Measurements from ENCODE around the gene DCN.

The DCN gene

GRCh38 chr12:91106283-91106682 lies 76.3 kb downstream of the DCN start:
- H3K4me3 ChIP-seq (ENCODE audit: insufficient read depth, low read depth, low read length, poor library complexity, severe bottlenecking) = no peak overlapping the region
- H3K27ac ChIP-seq (ENCODE audit: insufficient read depth, low read length, poor library complexity, severe bottlenecking) = no peak overlapping the region
- H3K27me3 ChIP-seq (replicated peaks; ENCODE audit: control insufficient read depth, insufficient read depth, low read length, poor library complexity, severe bottlenecking) = no peaks in the 10 kb centered on the region
- no peak for DNase-seq
- H3K36me3 ChIP-seq (ENCODE audit: control insufficient read depth, insufficient read depth, low read length) = no peaks in the 10 kb centered on the region
- H3K4me1 ChIP-seq (ENCODE audit: control insufficient read depth, insufficient read depth, low read length, poor library complexity, severe bottlenecking) = no peaks in the 10 kb centered on the region
- no peaks in the 10 kb centered on the region for H3K9me3 ChIP-seq (ENCODE audit: control insufficient read depth, low read length)

- Histone ChIP-seq H3K27me3 (replicated peaks; ENCODE audit: control insufficient read depth, insufficient read depth, low read length, poor library complexity, severe bottlenecking) (no peaks in the 10 kb centered on the region), H3K9me3 (ENCODE audit: control insufficient read depth, low read length) (no peaks in the 10 kb centered on the region), H3K27ac (ENCODE audit: insufficient read depth, low read length, poor library complexity, severe bottlenecking) (no peak overlapping the region), H3K36me3 (ENCODE audit: control insufficient read depth, insufficient read depth, low read length) (no peaks in the 10 kb centered on the region), H3K4me3 (ENCODE audit: insufficient read depth, low read depth, low read length, poor library complexity, severe bottlenecking) (no peak overlapping the region), H3K4me1 (ENCODE audit: control insufficient read depth, insufficient read depth, low read length, poor library complexity, severe bottlenecking) (no peaks in the 10 kb centered on the region)
- DNase-seq = no peak
Observed at GRCh38 chr12:91105807-91106206, 76.8 kb downstream of the DCN start.

GRCh38 chr12:91104812-91105466 lies 77.7 kb downstream of the DCN start:
- no peak overlapping the region for H3K27ac ChIP-seq (ENCODE audit: insufficient read depth, low read length, poor library complexity, severe bottlenecking)
- no peaks in the 10 kb centered on the region for H3K9me3 ChIP-seq (ENCODE audit: control insufficient read depth, low read length)
- no peaks in the 10 kb centered on the region for H3K4me1 ChIP-seq (ENCODE audit: control insufficient read depth, insufficient read depth, low read length, poor library complexity, severe bottlenecking)
- DNase-seq = no peak
- H3K36me3 ChIP-seq (ENCODE audit: control insufficient read depth, insufficient read depth, low read length) = no peaks in the 10 kb centered on the region
- no peak overlapping the region for H3K4me3 ChIP-seq (ENCODE audit: insufficient read depth, low read depth, low read length, poor library complexity, severe bottlenecking)
- H3K27me3 ChIP-seq (replicated peaks; ENCODE audit: control insufficient read depth, insufficient read depth, low read length, poor library complexity, severe bottlenecking) = no peaks in the 10 kb centered on the region

- H3K9me3 ChIP-seq (ENCODE audit: control insufficient read depth, low read length) = no peaks in the 10 kb centered on the region
- DNase-seq = no peak
- H3K27me3 ChIP-seq (replicated peaks; ENCODE audit: control insufficient read depth, insufficient read depth, low read length, poor library complexity, severe bottlenecking) = no peaks in the 10 kb centered on the region
- no peak overlapping the region for H3K27ac ChIP-seq (ENCODE audit: insufficient read depth, low read length, poor library complexity, severe bottlenecking)
- H3K36me3 ChIP-seq (ENCODE audit: control insufficient read depth, insufficient read depth, low read length) = no peaks in the 10 kb centered on the region
- no peak overlapping the region for H3K4me3 ChIP-seq (ENCODE audit: insufficient read depth, low read depth, low read length, poor library complexity, severe bottlenecking)
- no peaks in the 10 kb centered on the region for H3K4me1 ChIP-seq (ENCODE audit: control insufficient read depth, insufficient read depth, low read length, poor library complexity, severe bottlenecking)
Observed at GRCh38 chr12:91103624-91104023, 79.0 kb downstream of the DCN start.

- Histone ChIP-seq H3K4me1 (ENCODE audit: control insufficient read depth, insufficient read depth, low read length, poor library complexity, severe bottlenecking) (no peaks in the 10 kb centered on the region), H3K27ac (ENCODE audit: insufficient read depth, low read length, poor library complexity, severe bottlenecking) (no peak overlapping the region), H3K36me3 (ENCODE audit: control insufficient read depth, insufficient read depth, low read length) (no peaks in the 10 kb centered on the region), H3K9me3 (ENCODE audit: control insufficient read depth, low read length) (no peaks in the 10 kb centered on the region), H3K4me3 (ENCODE audit: insufficient read depth, low read depth, low read length, poor library complexity, severe bottlenecking) (no peak overlapping the region), H3K27me3 (replicated peaks; ENCODE audit: control insufficient read depth, insufficient read depth, low read length, poor library complexity, severe bottlenecking) (no peaks in the 10 kb centered on the region)
- DNase-seq = no peak
Observed at GRCh38 chr12:91103101-91103500, 79.5 kb downstream of the DCN start.

- H3K27me3 ChIP-seq (replicated peaks; ENCODE audit: control insufficient read depth, insufficient read depth, low read length, poor library complexity, severe bottlenecking) = no peaks in the 10 kb centered on the region
- H3K36me3 ChIP-seq (ENCODE audit: control insufficient read depth, insufficient read depth, low read length) = no peaks in the 10 kb centered on the region
- H3K4me1 ChIP-seq (ENCODE audit: control insufficient read depth, insufficient read depth, low read length, poor library complexity, severe bottlenecking) = no peaks in the 10 kb centered on the region
- DNase-seq = no peak
- H3K9me3 ChIP-seq (ENCODE audit: control insufficient read depth, low read length) = no peaks in the 10 kb centered on the region
- no peak overlapping the region for H3K4me3 ChIP-seq (ENCODE audit: insufficient read depth, low read depth, low read length, poor library complexity, severe bottlenecking)
- no peak overlapping the region for H3K27ac ChIP-seq (ENCODE audit: insufficient read depth, low read length, poor library complexity, severe bottlenecking)
Observed at GRCh38 chr12:91100906-91101305, 81.7 kb downstream of the DCN start.

GRCh38 chr12:91099836-91100235 lies 82.8 kb downstream of the DCN start:
- DNase-seq = no peak
- Histone ChIP-seq H3K4me1 (ENCODE audit: control insufficient read depth, insufficient read depth, low read length, poor library complexity, severe bottlenecking) (no peaks in the 10 kb centered on the region), H3K27ac (ENCODE audit: insufficient read depth, low read length, poor library complexity, severe bottlenecking) (no peak overlapping the region), H3K4me3 (ENCODE audit: insufficient read depth, low read depth, low read length, poor library complexity, severe bottlenecking) (no peak overlapping the region), H3K36me3 (ENCODE audit: control insufficient read depth, insufficient read depth, low read length) (no peaks in the 10 kb centered on the region), H3K9me3 (ENCODE audit: control insufficient read depth, low read length) (no peaks in the 10 kb centered on the region), H3K27me3 (replicated peaks; ENCODE audit: control insufficient read depth, insufficient read depth, low read length, poor library complexity, severe bottlenecking) (no peaks in the 10 kb centered on the region)

- no peaks in the 10 kb centered on the region for H3K4me1 ChIP-seq (ENCODE audit: control insufficient read depth, insufficient read depth, low read length, poor library complexity, severe bottlenecking)
- no peaks in the 10 kb centered on the region for H3K36me3 ChIP-seq (ENCODE audit: control insufficient read depth, insufficient read depth, low read length)
- H3K9me3 ChIP-seq (ENCODE audit: control insufficient read depth, low read length) = no peaks in the 10 kb centered on the region
- no peaks in the 10 kb centered on the region for H3K27me3 ChIP-seq (replicated peaks; ENCODE audit: control insufficient read depth, insufficient read depth, low read length, poor library complexity, severe bottlenecking)
- no peak overlapping the region for H3K27ac ChIP-seq (ENCODE audit: insufficient read depth, low read length, poor library complexity, severe bottlenecking)
- H3K4me3 ChIP-seq (ENCODE audit: insufficient read depth, low read depth, low read length, poor library complexity, severe bottlenecking) = no peak overlapping the region
- no peak for DNase-seq
Observed at GRCh38 chr12:91099341-91099740, 83.3 kb downstream of the DCN start.

- DNase-seq = no peak
- no peaks in the 10 kb centered on the region for H3K27me3 ChIP-seq (replicated peaks; ENCODE audit: control insufficient read depth, insufficient read depth, low read length, poor library complexity, severe bottlenecking)
- H3K4me1 ChIP-seq (ENCODE audit: control insufficient read depth, insufficient read depth, low read length, poor library complexity, severe bottlenecking) = no peaks in the 10 kb centered on the region
- no peak overlapping the region for H3K4me3 ChIP-seq (ENCODE audit: insufficient read depth, low read depth, low read length, poor library complexity, severe bottlenecking)
- no peak overlapping the region for H3K27ac ChIP-seq (ENCODE audit: insufficient read depth, low read length, poor library complexity, severe bottlenecking)
- H3K36me3 ChIP-seq (ENCODE audit: control insufficient read depth, insufficient read depth, low read length) = no peaks in the 10 kb centered on the region
- no peaks in the 10 kb centered on the region for H3K9me3 ChIP-seq (ENCODE audit: control insufficient read depth, low read length)
Observed at GRCh38 chr12:91098941-91099340, 83.7 kb downstream of the DCN start.

- DNase-seq = no peak
- Histone ChIP-seq H3K27me3 (replicated peaks; ENCODE audit: control insufficient read depth, insufficient read depth, low read length, poor library complexity, severe bottlenecking) (no peaks in the 10 kb centered on the region), H3K9me3 (ENCODE audit: control insufficient read depth, low read length) (no peaks in the 10 kb centered on the region), H3K27ac (ENCODE audit: insufficient read depth, low read length, poor library complexity, severe bottlenecking) (no peak overlapping the region), H3K4me3 (ENCODE audit: insufficient read depth, low read depth, low read length, poor library complexity, severe bottlenecking) (no peak overlapping the region), H3K4me1 (ENCODE audit: control insufficient read depth, insufficient read depth, low read length, poor library complexity, severe bottlenecking) (no peaks in the 10 kb centered on the region), H3K36me3 (ENCODE audit: control insufficient read depth, insufficient read depth, low read length) (no peaks in the 10 kb centered on the region)
Observed at GRCh38 chr12:91098461-91098860, 84.2 kb downstream of the DCN start.

Measured in effector memory CD4-positive, alpha-beta T cell (primary cell).